K562 (cell line): ENCODE data around the gene EVA1A. TPM values are rescaled to one million over a fixed set of nuclear protein-coding genes. Genes with fewer than 3 reads are reported as not detected.
A peak's percentile ranks its signal among the peaks of the same experiment; 100 is the strongest.

Experiments used
- ATAC-seq: fragments of 200-7000 bp; cut with Tn5 transposase; 3 replicates; pipeline ENCODE4 v1.9.1; 2020; ENCODE audit warnings: moderate library complexity
- BruUV-seq: library from RNA; stranded (reverse); fragments of 400-500 nt; replicated peaks from 2 replicates; lab custom pipeline; 2021; lab: Mats Ljungman, UMichigan
- CTCF ChIA-PET: fragments of 300-600 bp; formaldehyde crosslinking; extraction: SDS; loops from one replicate; lab custom pipeline; 2021; ENCODE audit warnings: low intra/inter-chr PET ratio; lab: Yijun Ruan, JAX
- POLR2A ChIA-PET: fragments of 300-600, 350-650 bp; sonication (Branson Sonifier 250); formaldehyde crosslinking; extraction: SDS; loops from one replicate; lab custom pipeline; 2021; ENCODE audit warnings: antibody characterized with exemption, inconsistent platforms; lab: Yijun Ruan, JAX
- DNase-seq, 4 experiments: peaks; one replicate each; pipeline versions ENCODE4 v3.0.0 to v3.0.0-alpha.2; 2011 to 2018; ENCODE audit warnings: low spot score in 3 of 4, mixed read lengths in 3 of 4; ENCODE audit errors: extremely low read depth in 1 of 4
- FAIRE-seq: peaks from 2 replicates; lab custom pipeline; 2011; peaks lifted over from hg19 to GRCh38; lab: Jason Lieb, UNC
- H2AFZ ChIP-seq: 2 replicates; pipeline ENCODE4 v1.6.0; 2011; ENCODE audit warnings: low read depth, low read length, control low read depth, inconsistent platforms
- H3K27ac ChIP-seq: fragments of 200-600 bp; 3 replicates; pipeline ENCODE4 v1.8.0; 2011; ENCODE audit warnings: low read depth, mild to moderate bottlenecking, control low read depth, inconsistent platforms, low read length, moderate library complexity, mixed read lengths; ENCODE audit errors: extremely low read depth
- H3K27me3 ChIP-seq, 2 experiments: fragments of 300-600 bp in 1 of 2; 2 replicates in 1 of 2; 3 replicates in 1 of 2; pipeline versions ENCODE4 v1.6.0 to v1.8.0; 2011; ENCODE audit warnings: inconsistent platforms in 2 of 2, low read length in 2 of 2, mild to moderate bottlenecking in 1 of 2, mixed read lengths in 1 of 2, moderate library complexity in 1 of 2; ENCODE audit not compliant: control insufficient read depth in 2 of 2, insufficient read depth in 2 of 2
- H3K36me3 ChIP-seq: fragments of 300-600 bp; 3 replicates; pipeline ENCODE4 v1.8.0; 2011; ENCODE audit warnings: mild to moderate bottlenecking, low read length, inconsistent platforms; ENCODE audit not compliant: control insufficient read depth, insufficient read depth
- H3K4me1 ChIP-seq, 2 experiments: fragments of 200-600 bp in 1 of 2; replicated peaks in 1 of 2; 2 replicates in 1 of 2; 3 replicates in 1 of 2; pipeline versions ENCODE4 v1.5.1 to v1.8.0; 2011; ENCODE audit warnings: inconsistent platforms in 2 of 2, low read length in 2 of 2, mild to moderate bottlenecking in 1 of 2, mixed read lengths in 1 of 2, moderate library complexity in 1 of 2; ENCODE audit not compliant: control insufficient read depth in 2 of 2, insufficient read depth in 2 of 2
- H3K4me2 ChIP-seq: 2 replicates; pipeline ENCODE4 v1.6.1; 2011; ENCODE audit warnings: low read length, control low read depth, inconsistent platforms, mixed read lengths; ENCODE audit not compliant: insufficient read depth
- H3K4me3 ChIP-seq: fragments of 200-600 bp; sonication (generic), shearing (Covaris generic); 2 replicates; pipeline ENCODE4 v1.5.1; 2016; ENCODE audit warnings: control low read depth, inconsistent platforms
- H3K79me2 ChIP-seq: fragments of 200-600 bp; 3 replicates; pipeline ENCODE4 v1.8.0; 2011; ENCODE audit warnings: low read length, inconsistent platforms; ENCODE audit not compliant: control insufficient read depth, insufficient read depth
- H3K9ac ChIP-seq, 2 experiments: 2 replicates each; pipeline versions ENCODE4 v1.6.0 to v1.6.1; 2011; ENCODE audit warnings: low read depth in 2 of 2, low read length in 2 of 2, control low read depth in 1 of 2, inconsistent platforms in 1 of 2, mild to moderate bottlenecking in 1 of 2, mixed read lengths in 1 of 2; ENCODE audit not compliant: insufficient read depth in 1 of 2
- H3K9me1 ChIP-seq: one replicate; pipeline ENCODE4 v1.6.0; 2011; ENCODE audit warnings: inconsistent platforms, mild to moderate bottlenecking, low read length, moderate library complexity; ENCODE audit not compliant: control insufficient read depth, insufficient read depth
- H3K9me3 ChIP-seq: replicated peaks from 2 replicates; pipeline ENCODE4 v1.5.1; 2011; ENCODE audit warnings: low read depth, low read length, inconsistent platforms; ENCODE audit not compliant: control insufficient read depth, insufficient read depth
- H4K20me1 ChIP-seq: replicated peaks from 2 replicates; pipeline ENCODE4 v1.6.1; 2011; ENCODE audit warnings: low read length, inconsistent platforms, mixed read lengths; ENCODE audit not compliant: control insufficient read depth, insufficient read depth
- ARNT ChIP-seq, 2 experiments: fragments of 450-650 bp; IDR thresholded peaks; 2 replicates each; pipeline ENCODE4 v1.6.1; 2016; ENCODE audit warnings: mild to moderate bottlenecking in 1 of 2
- CEBPB ChIP-seq: fragments of 450-650 bp; IDR thresholded peaks from 2 replicates; pipeline ENCODE4 v1.6.1; 2016; ENCODE audit warnings: missing genetic modification characterization, missing compliant biosample characterization
- COPS2 ChIP-seq: fragments of 450-650 bp; conservative IDR thresholded peaks from 2 replicates; pipeline ENCODE4 v1.6.1; 2016; ENCODE audit warnings: mild to moderate bottlenecking, moderate library complexity
- EHMT2 ChIP-seq: fragments of 450-650 bp; IDR thresholded peaks from 2 replicates; pipeline ENCODE4 v1.6.1; 2018; ENCODE audit warnings: antibody characterized with exemption
- MAFG ChIP-seq: fragments of 450-650 bp; conservative IDR thresholded peaks from 2 replicates; pipeline ENCODE4 v1.6.1; 2016; ENCODE audit warnings: missing genetic modification characterization, missing compliant biosample characterization
- NFE2L1 ChIP-seq: fragments of 450-650 bp; IDR thresholded peaks from 2 replicates; pipeline ENCODE4 v1.6.1; 2016; ENCODE audit warnings: missing genetic modification characterization, low read depth, mild to moderate bottlenecking, missing compliant biosample characterization, moderate library complexity, borderline replicate concordance
- RNF2 ChIP-seq: sonication (generic); IDR thresholded peaks from 2 replicates; pipeline ENCODE4 v1.6.1; 2016
- TCF3 ChIP-seq: sonication (generic); formaldehyde crosslinking; IDR thresholded peaks from 2 replicates; pipeline ENCODE4 v1.4.0; 2020; ENCODE audit warnings: mild to moderate bottlenecking, missing genetic modification reagents
- TEAD4 ChIP-seq, 2 experiments: sonication (generic) in 1 of 2; formaldehyde crosslinking in 1 of 2; IDR thresholded peaks; 2 replicates each; pipeline versions ENCODE4 v1.6.1 to v1.8.0; 2012 to 2022; ENCODE audit warnings: borderline replicate concordance in 1 of 2, inconsistent platforms in 1 of 2, low read length in 1 of 2, mild to moderate bottlenecking in 1 of 2, missing genetic modification reagents in 1 of 2
- TOE1 ChIP-seq, 2 experiments: fragments of 450-650 bp in 1 of 2; sonication (generic) in 1 of 2; formaldehyde crosslinking in 1 of 2; IDR thresholded peaks; 2 replicates each; pipeline versions ENCODE4 v1.7.1 to v1.8.0; 2016 to 2022; ENCODE audit warnings: borderline replicate concordance in 2 of 2, mild to moderate bottlenecking in 2 of 2, antibody characterized with exemption in 1 of 2, inconsistent platforms in 1 of 2, low read depth in 1 of 2, missing genetic modification reagents in 1 of 2, moderate library complexity in 1 of 2
- ZBTB5 ChIP-seq: fragments of 450-650 bp; IDR thresholded peaks from 2 replicates; pipeline ENCODE4 v1.6.1; 2017; ENCODE audit warnings: antibody characterized with exemption
- ZNF76 ChIP-seq: fragments of 250-450 bp; sonication (Bioruptor Pico); IDR thresholded peaks from 2 replicates; pipeline ENCODE4 v1.4.0; 2020; ENCODE audit warnings: mild to moderate bottlenecking, moderate library complexity, borderline replicate concordance
- WGBS: fragments of 100-300 bp; shearing (Covaris generic); methylation state at CpG from one replicate; pipeline ENCODE4 v1.1.6; 2016; ENCODE audit warnings: low coverage, mixed read lengths; ENCODE audit not compliant: insufficient coverage; ENCODE audit errors: missing lambda C conversion rate; 5-methylcytosine and 5-hydroxymethylcytosine counted together
- in situ Hi-C: fragments of 300-500 bp; cut with MboI; formaldehyde crosslinking; loops from 4 replicates; pipeline ENCODE4 v1.15.0; 2018; ENCODE audit warnings: inconsistent platforms, mixed read lengths
- intact Hi-C: fragments of 100-400 bp; cut with micrococcal nuclease; formaldehyde crosslinking; loops from 2 replicates; pipeline ENCODE4 v1.14.2; 2022
- polyA plus RNA-seq, 8 experiments: library from polyadenylated mRNA; depleted of rRNA in 4 of 8; stranded (reverse) in 5 of 8; unstranded in 3 of 8; fragments of >200 nt; fragmentation: Nextera tagmentation in 2 of 8; fragmentation: Illumina TruSeq in 1 of 8; extraction: Ambion mirVana in 2 of 8; extraction: Trizol in 1 of 8; gene quantifications; 2 replicates each; pipeline versions ENCODE4 v1.2.1 to v1.2.3, GENCODE V29; 2011 to 2014; ENCODE audit warnings: inconsistent platforms in 1 of 8, missing spikeins in 1 of 8
- total RNA-seq, 7 experiments: library from RNA; depleted of rRNA in 6 of 7; stranded (reverse); fragments of >200 nt in 6 of 7; fragmentation: Illumina TruSeq in 2 of 7; extraction: Trizol in 2 of 7; gene quantifications; 2 replicates each; pipeline versions ENCODE4 v1.2.1 to v1.2.3, GENCODE V29; 2011 to 2021; ENCODE audit warnings: low replicate concordance in 1 of 7
- TF ChIP-seq, protein P1 (sequence below): fragments of 250-450 bp; sonication (Bioruptor Pico); IDR thresholded peaks from 2 replicates; pipeline ENCODE4 v1.5.0; 2021

EVA1A gene
- total and polyA plus RNA-seq, 9 of the 15 experiments (the other 6 are each of a cell fraction or from before 2014, with no cell fraction given): not detected

DNA sequence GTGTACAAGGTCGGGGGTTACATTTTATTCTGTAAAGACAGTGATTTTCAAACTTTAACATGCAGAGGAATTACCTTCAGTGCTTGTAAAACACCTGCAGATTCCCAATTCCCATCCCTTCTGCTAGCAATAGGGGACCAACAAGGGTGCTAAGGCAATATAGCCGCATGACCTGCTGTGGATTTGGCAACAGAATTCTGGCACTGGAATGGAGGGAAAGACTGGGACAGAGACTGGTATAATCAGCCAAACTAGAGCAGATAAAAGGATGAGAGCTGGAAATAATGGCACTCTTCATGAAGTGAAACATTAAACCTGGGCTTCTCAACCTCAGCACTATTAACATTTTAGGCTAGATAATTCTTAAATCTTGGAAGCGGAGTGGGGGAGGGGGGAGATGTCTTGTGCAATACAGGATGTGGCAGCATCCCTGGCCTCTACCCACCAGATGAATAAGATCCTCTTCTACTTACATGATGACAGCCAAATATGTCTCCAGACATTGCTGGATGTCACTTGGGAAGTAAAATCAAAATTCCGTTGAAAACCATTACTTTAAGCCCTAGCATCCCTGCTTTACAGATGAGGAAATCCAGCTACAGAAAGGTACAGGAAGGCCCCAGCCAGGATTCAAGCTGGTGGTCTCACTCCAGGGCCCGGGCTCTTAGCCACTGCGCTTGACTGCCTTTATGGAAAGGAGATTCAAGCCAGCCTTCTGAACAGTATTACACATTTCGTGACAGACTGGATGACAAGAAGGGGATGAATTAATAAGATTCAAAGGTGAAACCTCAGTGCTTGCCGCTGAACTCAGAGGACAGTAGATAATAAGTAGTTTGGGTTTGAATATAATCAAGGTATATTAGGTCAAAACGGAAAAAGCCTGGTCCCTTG is 1.7 kb downstream of the EVA1A start:
- no peak overlapping the region for H2AFZ ChIP-seq
- no peaks in the 10 kb centered on the region for H3K79me2 ChIP-seq
- CTCF ChIA-PET: no interaction called here

GRCh38 chr2:75558136-75558535 is 2.6 kb downstream of the EVA1A start:
- Histone ChIP-seq H3K4me2 (no peak overlapping the region), H3K9ac (no peak overlapping the region), H3K79me2 (no peaks in the 10 kb centered on the region), H2AFZ (no peak overlapping the region), H3K9me1 (no peaks in the 10 kb centered on the region), H3K4me1 (no peaks in the 10 kb centered on the region; a peak in 1 of 5 replicates), H3K27me3 (peaks cover 7 to 27% of the 10 kb centered on the region in 2 experiments), H3K9me3 (no peaks in the 10 kb centered on the region), H4K20me1 (no peaks in the 10 kb centered on the region), H3K27ac (no peak overlapping the region), H3K36me3 (no peaks in the 10 kb centered on the region), H3K4me3 (no peak overlapping the region)
- intact Hi-C loops: no loop called here
- DNase-seq (no peak), ATAC-seq (no peak), FAIRE-seq (no peak)
- WGBS: 2% methylated on average over 6 of the region's 6 CpGs
- in situ Hi-C loops: no loop called here
- ChIA-PET CTCF (no interaction called here), POLR2A (no interaction called here)
- no TSS peak for BruUV-seq
- TF ChIP-seq, protein P1, sequence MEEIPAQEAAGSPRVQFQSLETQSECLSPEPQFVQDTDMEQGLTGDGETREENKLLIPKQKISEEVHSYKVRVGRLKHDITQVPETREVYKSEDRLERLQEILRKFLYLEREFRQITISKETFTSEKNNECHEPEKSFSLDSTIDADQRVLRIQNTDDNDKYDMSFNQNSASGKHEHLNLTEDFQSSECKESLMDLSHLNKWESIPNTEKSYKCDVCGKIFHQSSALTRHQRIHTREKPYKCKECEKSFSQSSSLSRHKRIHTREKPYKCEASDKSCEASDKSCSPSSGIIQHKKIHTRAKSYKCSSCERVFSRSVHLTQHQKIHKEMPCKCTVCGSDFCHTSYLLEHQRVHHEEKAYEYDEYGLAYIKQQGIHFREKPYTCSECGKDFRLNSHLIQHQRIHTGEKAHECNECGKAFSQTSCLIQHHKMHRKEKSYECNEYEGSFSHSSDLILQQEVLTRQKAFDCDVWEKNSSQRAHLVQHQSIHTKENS: no peak
- no peak for TF ChIP-seq TOE1 (IDR thresholded peaks at IDR 0.05; ENCODE audit: borderline replicate concordance)
- TF ChIP-seq TOE1 (CRISPR knock-in tag; IDR thresholded peaks at IDR 0.05; ENCODE audit: borderline replicate concordance, low read depth): no peak
- TF ChIP-seq TCF3 (CRISPR knock-in tag): no peak
- TF ChIP-seq EHMT2: no peak
- no peak for TF ChIP-seq NFE2L1 (tag)
- TF ChIP-seq COPS2: no peak
- TF ChIP-seq ZNF76: no peak
- TF ChIP-seq ARNT (IDR thresholded peaks at IDR 0.05): no peak
- TF ChIP-seq RNF2: no peak
- TF ChIP-seq ZBTB5: no peak
- TF ChIP-seq MAFG (tag): no peak

More for the DNA sequence above, 1.7 kb downstream of the EVA1A start:
- DNase-seq (no peak), FAIRE-seq (no peak), ATAC-seq (no peak)
- Histone ChIP-seq H3K9me1 (no peaks in the 10 kb centered on the region), H3K9me3 (no peaks in the 10 kb centered on the region), H3K9ac (no peak overlapping the region), H3K36me3 (no peaks in the 10 kb centered on the region), H3K4me1 (no peaks in the 10 kb centered on the region; a peak in 1 of 5 replicates), H4K20me1 (no peaks in the 10 kb centered on the region), H3K4me2 (no peak overlapping the region), H3K27ac (no peak overlapping the region), H3K4me3 (no peak overlapping the region), H3K27me3 (peaks cover 7 to 28% of the 10 kb centered on the region in 2 experiments)
- BruUV-seq: no TSS peak
- POLR2A ChIA-PET: no interaction called here
- in situ Hi-C loops (no loop called here), intact Hi-C loops (no loop called here)
- WGBS: 4% methylated on average over 9 of the region's 9 CpGs
- TF ChIP-seq CEBPB (tag) (0 out of 2 replicates have a peak, but pooled peaks have one; percentile 15), TEAD4 (IDR thresholded peaks at IDR 0.05; ENCODE audit: low read length) (no peak), TEAD4 (CRISPR knock-in tag; IDR thresholded peaks at IDR 0.05; ENCODE audit: borderline replicate concordance) (no peak)
